ENCODE measurements around the gene USP30.

DNA sequence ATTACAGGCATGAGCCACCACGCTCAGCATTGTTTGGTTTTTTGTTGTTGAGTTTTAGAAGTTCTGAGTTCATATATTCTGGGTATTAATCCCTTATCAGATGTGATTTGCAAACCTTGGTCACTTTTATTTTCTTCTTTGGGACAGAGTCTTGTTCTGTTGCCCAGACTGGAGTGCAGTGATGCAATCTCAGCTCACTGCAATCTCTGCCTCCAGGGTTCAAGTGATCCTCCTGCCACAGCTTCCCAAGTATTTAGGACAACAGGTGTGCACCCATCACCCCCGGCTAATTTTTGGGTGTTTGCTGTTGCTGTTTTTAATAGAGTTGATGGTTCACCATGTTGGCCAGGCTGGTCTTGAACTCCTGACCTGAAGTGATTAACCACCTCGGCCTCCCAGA lies 11.8 kb downstream of the USP30 start:
- TF ChIP-seq, protein P1, sequence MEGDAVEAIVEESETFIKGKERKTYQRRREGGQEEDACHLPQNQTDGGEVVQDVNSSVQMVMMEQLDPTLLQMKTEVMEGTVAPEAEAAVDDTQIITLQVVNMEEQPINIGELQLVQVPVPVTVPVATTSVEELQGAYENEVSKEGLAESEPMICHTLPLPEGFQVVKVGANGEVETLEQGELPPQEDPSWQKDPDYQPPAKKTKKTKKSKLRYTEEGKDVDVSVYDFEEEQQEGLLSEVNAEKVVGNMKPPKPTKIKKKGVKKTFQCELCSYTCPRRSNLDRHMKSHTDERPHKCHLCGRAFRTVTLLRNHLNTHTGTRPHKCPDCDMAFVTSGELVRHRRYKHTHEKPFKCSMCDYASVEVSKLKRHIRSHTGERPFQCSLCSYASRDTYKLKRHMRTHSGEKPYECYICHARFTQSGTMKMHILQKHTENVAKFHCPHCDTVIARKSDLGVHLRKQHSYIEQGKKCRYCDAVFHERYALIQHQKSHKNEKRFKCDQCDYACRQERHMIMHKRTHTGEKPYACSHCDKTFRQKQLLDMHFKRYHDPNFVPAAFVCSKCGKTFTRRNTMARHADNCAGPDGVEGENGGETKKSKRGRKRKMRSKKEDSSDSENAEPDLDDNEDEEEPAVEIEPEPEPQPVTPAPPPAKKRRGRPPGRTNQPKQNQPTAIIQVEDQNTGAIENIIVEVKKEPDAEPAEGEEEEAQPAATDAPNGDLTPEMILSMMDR (IDR thresholded peaks at IDR 0.05) = no peak
- no peak for TF ChIP-seq EZH2 (IDR thresholded peaks at IDR 0.05)

All from neural progenitor cell (in vitro differentiated cells).